Caco-2 (cell line): ENCODE measurements around the gene PTPN14. TPM values are rescaled to one million over a fixed set of nuclear protein-coding genes. Genes with fewer than 3 reads are reported as not detected.

Source experiments
- BruUV-seq: library from RNA; stranded (reverse); fragments of 400-500 nt; replicated peaks from 2 replicates; lab custom pipeline; 2021; lab: Mats Ljungman, UMichigan
- CTCF ChIA-PET: fragments of 300-600 bp; sonication (Branson Sonifier 250); formaldehyde crosslinking; loops from one replicate; lab custom pipeline; 2022; ENCODE audit warnings: antibody characterized with exemption; lab: Charles Lee
- POLR2A ChIA-PET: fragments of 300-600 bp; sonication (Branson Sonifier 250); formaldehyde crosslinking; loops from one replicate; lab custom pipeline; 2022; ENCODE audit warnings: antibody characterized with exemption; lab: Charles Lee
- DNase-seq, 2 experiments: peaks; one replicate each; pipeline versions ENCODE4 v3.0.0 to v3.0.0-alpha.2; 2020 to 2022
- H3K27me3 ChIP-seq: replicated peaks from 2 replicates; pipeline ENCODE4 v1.6.0; 2011; ENCODE audit warnings: low read length; ENCODE audit not compliant: control insufficient read depth, insufficient read depth
- H3K36me3 ChIP-seq: 2 replicates; pipeline ENCODE4 v1.5.1; 2011; ENCODE audit warnings: low read length; ENCODE audit not compliant: control insufficient read depth, insufficient read depth
- H3K4me1 ChIP-seq: fragments of 250-450 bp; sonication (Bioruptor Pico); 2 replicates; pipeline ENCODE4 v1.5.1; 2020; ENCODE audit warnings: mild to moderate bottlenecking
- H3K4me3 ChIP-seq: 2 replicates; pipeline ENCODE4 v1.5.1; 2011; ENCODE audit warnings: low read depth, mild to moderate bottlenecking, control low read depth, low read length
- H3K9me3 ChIP-seq: fragments of 250-450 bp; sonication (Bioruptor Pico); 2 replicates; pipeline ENCODE4 v1.5.1; 2020; ENCODE audit warnings: mild to moderate bottlenecking, moderate library complexity
- H3K27ac Mint-ChIP-seq: one replicate; pipeline ENCODE4 v1.8.0; 2022; ENCODE audit warnings: mixed read lengths; ENCODE audit not compliant: unreplicated experiment
- H3K27me3 Mint-ChIP-seq: one replicate; pipeline ENCODE4 v1.8.0; 2022; ENCODE audit warnings: mixed read lengths; ENCODE audit not compliant: insufficient read depth, unreplicated experiment
- H3K36me3 Mint-ChIP-seq: one replicate; pipeline ENCODE4 v1.8.0; 2022; ENCODE audit warnings: mild to moderate bottlenecking, mixed read lengths; ENCODE audit not compliant: insufficient read depth, unreplicated experiment
- H3K4me1 Mint-ChIP-seq: one replicate; pipeline ENCODE4 v1.8.0; 2022; ENCODE audit warnings: low read depth, mixed read lengths; ENCODE audit not compliant: unreplicated experiment
- H3K4me3 Mint-ChIP-seq: one replicate; pipeline ENCODE4 v1.8.0; 2022; ENCODE audit warnings: mild to moderate bottlenecking, moderate library complexity, mixed read lengths; ENCODE audit not compliant: unreplicated experiment
- H3K9me3 Mint-ChIP-seq: one replicate; pipeline ENCODE4 v1.8.0; 2022; ENCODE audit warnings: mixed read lengths; ENCODE audit not compliant: unreplicated experiment
- intact Hi-C: fragments of 100-400 bp; cut with micrococcal nuclease; formaldehyde crosslinking; loops from one replicate; pipeline ENCODE4 v1.10.0; 2022; ENCODE audit not compliant: unreplicated experiment
- total RNA-seq: library from RNA; stranded (reverse); gene quantifications from 2 replicates; pipeline ENCODE4 v1.2.3, GENCODE V29; 2022
- TF ChIP-seq, protein P1 (sequence below), 2 experiments: fragments of 200-600 bp in 1 of 2; IDR thresholded peaks; 1 replicate in 1 of 2; 2 replicates in 1 of 2; pipeline versions ENCODE4 v1.5.1 to v1.8.0; 2011 to 2022; ENCODE audit warnings: antibody characterized with exemption in 1 of 2, control low read depth in 1 of 2, inconsistent platforms in 1 of 2, low read depth in 1 of 2, low read length in 1 of 2, mild to moderate bottlenecking in 1 of 2, moderate library complexity in 1 of 2; ENCODE audit not compliant: insufficient read depth in 1 of 2, severe bottlenecking in 1 of 2, unreplicated experiment in 1 of 2

The PTPN14 gene
- total RNA-seq, 1 experiment from 2014 or later = 103 TPM

DNA sequence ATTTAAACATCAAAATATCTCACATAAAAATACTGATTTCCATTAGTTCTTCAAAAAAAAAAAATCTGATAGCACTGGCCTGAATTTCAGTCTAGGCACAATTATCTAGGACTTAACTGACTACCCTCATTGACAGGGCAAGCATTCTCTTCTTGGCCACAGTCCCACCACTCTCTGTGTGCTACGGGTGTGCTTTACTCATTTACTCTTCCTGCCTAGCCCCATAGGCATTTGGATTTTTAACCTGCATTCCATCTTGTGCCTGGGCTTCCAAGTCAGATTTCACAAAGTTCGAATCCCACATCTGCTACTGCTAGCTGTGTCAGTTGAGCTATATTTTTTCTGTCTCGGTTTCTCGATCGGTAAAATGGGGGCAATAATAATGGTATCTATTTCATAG, 38.0 kb downstream of the PTPN14 start:
- Histone ChIP-seq H3K27me3 (no peaks in the 10 kb centered on the region), H3K4me1 (peaks cover 55% of the 10 kb centered on the region), H3K4me3 (no peak overlapping the region), H3K9me3 (peaks cover 6% of the 10 kb centered on the region; the same call in 1 of the 2 replicates), H3K36me3 (no peaks in the 10 kb centered on the region)
- CTCF ChIA-PET = no interaction called here
- H3K27ac Mint-ChIP-seq = peak overlapping the region; percentile 61
- TF ChIP-seq, protein P1, sequence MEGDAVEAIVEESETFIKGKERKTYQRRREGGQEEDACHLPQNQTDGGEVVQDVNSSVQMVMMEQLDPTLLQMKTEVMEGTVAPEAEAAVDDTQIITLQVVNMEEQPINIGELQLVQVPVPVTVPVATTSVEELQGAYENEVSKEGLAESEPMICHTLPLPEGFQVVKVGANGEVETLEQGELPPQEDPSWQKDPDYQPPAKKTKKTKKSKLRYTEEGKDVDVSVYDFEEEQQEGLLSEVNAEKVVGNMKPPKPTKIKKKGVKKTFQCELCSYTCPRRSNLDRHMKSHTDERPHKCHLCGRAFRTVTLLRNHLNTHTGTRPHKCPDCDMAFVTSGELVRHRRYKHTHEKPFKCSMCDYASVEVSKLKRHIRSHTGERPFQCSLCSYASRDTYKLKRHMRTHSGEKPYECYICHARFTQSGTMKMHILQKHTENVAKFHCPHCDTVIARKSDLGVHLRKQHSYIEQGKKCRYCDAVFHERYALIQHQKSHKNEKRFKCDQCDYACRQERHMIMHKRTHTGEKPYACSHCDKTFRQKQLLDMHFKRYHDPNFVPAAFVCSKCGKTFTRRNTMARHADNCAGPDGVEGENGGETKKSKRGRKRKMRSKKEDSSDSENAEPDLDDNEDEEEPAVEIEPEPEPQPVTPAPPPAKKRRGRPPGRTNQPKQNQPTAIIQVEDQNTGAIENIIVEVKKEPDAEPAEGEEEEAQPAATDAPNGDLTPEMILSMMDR (IDR thresholded peaks at IDR 0.05; ENCODE audit: insufficient read depth in 1 of 2, low read depth in 1 of 2, low read length in 1 of 2, severe bottlenecking in 1 of 2, unreplicated experiment in 1 of 2) = no peak
- no TSS peak for BruUV-seq
- POLR2A ChIA-PET = no interaction called here
- peaks cover 52% of the 10 kb centered on the region for H3K4me1 Mint-ChIP-seq
- H3K4me3 Mint-ChIP-seq = no peak overlapping the region
- H3K36me3 Mint-ChIP-seq = peaks cover 79% of the 10 kb centered on the region
- intact Hi-C loops = no loop called here
- peaks cover 24% of the 10 kb centered on the region for H3K9me3 Mint-ChIP-seq
- no peaks in the 10 kb centered on the region for H3K27me3 Mint-ChIP-seq
- DNase-seq = no peak

DNA sequence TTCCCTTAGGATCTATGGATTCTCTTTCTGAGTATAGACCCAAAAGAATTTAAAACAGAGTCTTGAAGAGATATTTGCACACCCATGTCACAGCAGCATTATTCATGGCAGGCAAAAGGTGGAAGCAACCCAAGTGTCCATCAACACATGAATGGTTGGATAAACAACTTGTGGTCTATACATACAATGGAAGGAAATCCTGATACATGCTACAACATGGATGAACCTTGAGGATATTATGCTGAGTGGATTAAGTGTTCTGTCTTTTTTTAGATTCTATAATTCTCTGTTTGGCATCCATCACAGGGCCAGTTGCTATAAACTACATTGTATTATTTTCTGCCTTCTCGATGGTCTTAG, 39.8 kb downstream of the PTPN14 start:
- BruUV-seq = no TSS peak
- Histone ChIP-seq H3K36me3 (no peaks in the 10 kb centered on the region), H3K27me3 (no peaks in the 10 kb centered on the region), H3K4me3 (no peak overlapping the region), H3K9me3 (peaks cover 6% of the 10 kb centered on the region; the same call in 1 of the 2 replicates), H3K4me1 (peaks cover 50% of the 10 kb centered on the region)
- POLR2A ChIA-PET = no interaction called here
- Mint-ChIP-seq H3K4me3 (no peak overlapping the region), H3K36me3 (peaks cover 91% of the 10 kb centered on the region), H3K27ac (no peak overlapping the region), H3K9me3 (peaks cover 24% of the 10 kb centered on the region), H3K27me3 (no peaks in the 10 kb centered on the region), H3K4me1 (peaks cover 50% of the 10 kb centered on the region)
- DNase-seq = no peak
- intact Hi-C loops = no loop called here
- TF ChIP-seq, protein P1 (IDR thresholded peaks at IDR 0.05; ENCODE audit: insufficient read depth in 1 of 2, low read depth in 1 of 2, low read length in 1 of 2, severe bottlenecking in 1 of 2, unreplicated experiment in 1 of 2) = no peak
- CTCF ChIA-PET = no interaction called here

DNA sequence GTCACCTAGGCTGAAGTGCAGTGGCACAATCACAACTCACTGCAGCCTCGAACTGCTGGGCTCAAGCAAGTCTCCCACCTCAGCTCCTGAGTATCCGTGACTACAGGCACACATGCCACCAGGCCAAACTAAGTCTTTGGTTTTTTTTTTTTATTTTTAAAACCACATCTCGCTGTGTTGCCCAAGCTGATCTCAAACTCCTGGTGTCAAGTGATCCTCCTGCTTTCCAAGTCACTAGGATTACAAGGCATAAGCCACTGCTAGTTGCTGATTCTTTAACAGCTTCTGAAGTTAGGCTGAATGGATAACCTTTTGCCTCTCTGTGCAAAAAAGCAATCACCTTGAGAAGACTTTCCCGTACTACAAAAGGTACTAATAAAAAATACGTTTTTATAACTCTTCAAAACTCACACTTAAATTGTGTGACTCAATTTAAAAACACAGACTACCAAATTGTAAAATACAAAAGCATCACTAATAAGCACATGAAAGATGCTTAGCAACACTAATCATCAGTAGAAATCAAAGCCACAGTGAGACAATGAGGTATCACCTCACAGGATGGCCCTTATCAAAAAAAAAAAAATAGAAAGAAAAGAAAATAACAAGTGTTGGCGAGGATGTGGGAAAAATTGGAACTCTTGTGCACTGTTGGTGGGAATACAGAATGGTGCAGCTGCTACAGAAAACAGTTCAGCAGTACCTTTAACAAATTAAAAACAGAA, 40.3 kb downstream of the PTPN14 start:
- TF ChIP-seq, protein P1 (IDR thresholded peaks at IDR 0.05; ENCODE audit: insufficient read depth in 1 of 2, low read depth in 1 of 2, low read length in 1 of 2, severe bottlenecking in 1 of 2, unreplicated experiment in 1 of 2) = no peak
- Mint-ChIP-seq H3K27me3 (no peaks in the 10 kb centered on the region), H3K4me3 (no peak overlapping the region), H3K4me1 (peaks cover 50% of the 10 kb centered on the region), H3K9me3 (peaks cover 24% of the 10 kb centered on the region), H3K27ac (peak overlapping the region; percentile 25), H3K36me3 (peaks cover 87% of the 10 kb centered on the region)
- DNase-seq = no peak
- no peak overlapping the region for H3K4me3 ChIP-seq
- ChIA-PET CTCF (no interaction called here), POLR2A (no interaction called here)
- intact Hi-C loops = no loop called here
- no TSS peak for BruUV-seq
- H3K27me3 ChIP-seq = no peaks in the 10 kb centered on the region
- peaks cover 51% of the 10 kb centered on the region for H3K4me1 ChIP-seq
- no peaks in the 10 kb centered on the region for H3K36me3 ChIP-seq
- H3K9me3 ChIP-seq = peaks cover 6% of the 10 kb centered on the region; the same call in 1 of the 2 replicates
